ENCODE measurements around the gene SCAMP5. TPM values are rescaled to one million over a fixed set of nuclear protein-coding genes. Genes with fewer than 3 reads are reported as not detected.

The SCAMP5 gene
- total RNA-seq, 2 experiments from 2014 or later = 0.65 to 1.1 TPM

DNA sequence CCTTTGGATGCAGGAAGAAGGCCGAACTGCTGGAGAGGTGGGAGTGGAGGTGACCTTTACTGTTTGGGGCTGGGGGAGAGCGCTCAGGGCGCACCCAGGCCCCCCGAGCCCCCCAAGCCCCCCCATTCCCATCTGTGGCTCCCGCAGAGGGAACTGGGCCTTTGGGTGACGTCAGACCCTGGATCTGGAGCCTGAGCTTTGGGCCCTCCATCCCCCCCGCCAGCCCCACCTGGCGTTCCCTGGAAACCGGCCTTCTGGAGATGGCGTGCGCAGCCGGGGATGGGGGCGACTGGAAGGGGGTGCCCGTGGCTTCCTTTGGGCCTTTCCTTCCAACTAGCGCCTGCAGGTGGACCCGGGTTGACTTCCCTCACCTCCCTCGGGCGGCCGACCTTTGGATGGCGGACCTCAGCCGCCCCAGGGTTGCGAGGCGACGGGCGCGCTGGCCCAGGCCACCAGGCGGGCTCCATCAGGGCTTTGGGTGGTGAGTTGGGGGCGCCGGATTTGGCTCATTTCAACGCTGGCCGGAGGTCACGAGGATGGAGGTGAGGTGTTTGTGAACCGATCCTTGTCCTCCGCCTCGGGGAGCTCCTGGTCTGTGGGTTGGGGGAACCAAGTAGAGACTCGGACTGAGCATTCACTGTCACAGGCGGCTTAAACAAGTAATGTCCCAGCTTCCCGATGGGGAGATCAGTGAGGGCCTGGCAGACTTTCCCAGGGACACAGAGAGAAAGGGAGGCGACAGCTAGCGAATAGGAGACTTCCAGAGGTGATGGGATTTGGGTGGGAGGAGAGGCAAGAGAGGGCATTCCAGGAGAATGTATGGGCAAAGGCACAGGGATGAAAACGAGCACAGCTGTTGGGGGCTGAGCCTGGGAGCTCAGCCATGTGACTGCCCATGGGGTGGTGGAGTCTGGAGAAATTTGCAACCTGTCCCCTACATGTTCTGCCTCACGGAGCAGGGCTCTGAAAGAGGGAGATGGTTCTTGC lies 709 bp downstream of the SCAMP5 start:
- intact Hi-C loops (cut with micrococcal nuclease) = no loop called here
- ATAC-seq (no peak), DNase-seq (no peak)
- H3K36me3 Mint-ChIP-seq (ENCODE audit: low read depth) = no peaks in the 10 kb centered on the region
- TF ChIP-seq, protein P1, sequence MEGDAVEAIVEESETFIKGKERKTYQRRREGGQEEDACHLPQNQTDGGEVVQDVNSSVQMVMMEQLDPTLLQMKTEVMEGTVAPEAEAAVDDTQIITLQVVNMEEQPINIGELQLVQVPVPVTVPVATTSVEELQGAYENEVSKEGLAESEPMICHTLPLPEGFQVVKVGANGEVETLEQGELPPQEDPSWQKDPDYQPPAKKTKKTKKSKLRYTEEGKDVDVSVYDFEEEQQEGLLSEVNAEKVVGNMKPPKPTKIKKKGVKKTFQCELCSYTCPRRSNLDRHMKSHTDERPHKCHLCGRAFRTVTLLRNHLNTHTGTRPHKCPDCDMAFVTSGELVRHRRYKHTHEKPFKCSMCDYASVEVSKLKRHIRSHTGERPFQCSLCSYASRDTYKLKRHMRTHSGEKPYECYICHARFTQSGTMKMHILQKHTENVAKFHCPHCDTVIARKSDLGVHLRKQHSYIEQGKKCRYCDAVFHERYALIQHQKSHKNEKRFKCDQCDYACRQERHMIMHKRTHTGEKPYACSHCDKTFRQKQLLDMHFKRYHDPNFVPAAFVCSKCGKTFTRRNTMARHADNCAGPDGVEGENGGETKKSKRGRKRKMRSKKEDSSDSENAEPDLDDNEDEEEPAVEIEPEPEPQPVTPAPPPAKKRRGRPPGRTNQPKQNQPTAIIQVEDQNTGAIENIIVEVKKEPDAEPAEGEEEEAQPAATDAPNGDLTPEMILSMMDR (IDR thresholded peaks at IDR 0.05) = no peak
- H3K4me1 Mint-ChIP-seq (ENCODE audit: low read depth) = peaks cover 10% of the 10 kb centered on the region
- H3K4me3 Mint-ChIP-seq = peak overlapping the region; percentile 68
- peaks cover 40% of the 10 kb centered on the region for H3K27me3 Mint-ChIP-seq
- CTCF ChIA-PET = interaction anchor here (0.7 to 1.2 kb wide), 2 partner anchors 39 to 46 kb away, joined by 3 read pairs; no protein-coding TSS in a partner anchor
- POLR2A ChIA-PET = interaction anchor here (1.2 to 2.2 kb wide), 4 partner anchors 27 to 45 kb away, joined by 3 to 7 read pairs (median 4); partner anchors contain the start of genes PPCDC and RPP25
- H3K9me3 Mint-ChIP-seq = no peaks in the 10 kb centered on the region
- no peak overlapping the region for H3K27ac Mint-ChIP-seq

DNA sequence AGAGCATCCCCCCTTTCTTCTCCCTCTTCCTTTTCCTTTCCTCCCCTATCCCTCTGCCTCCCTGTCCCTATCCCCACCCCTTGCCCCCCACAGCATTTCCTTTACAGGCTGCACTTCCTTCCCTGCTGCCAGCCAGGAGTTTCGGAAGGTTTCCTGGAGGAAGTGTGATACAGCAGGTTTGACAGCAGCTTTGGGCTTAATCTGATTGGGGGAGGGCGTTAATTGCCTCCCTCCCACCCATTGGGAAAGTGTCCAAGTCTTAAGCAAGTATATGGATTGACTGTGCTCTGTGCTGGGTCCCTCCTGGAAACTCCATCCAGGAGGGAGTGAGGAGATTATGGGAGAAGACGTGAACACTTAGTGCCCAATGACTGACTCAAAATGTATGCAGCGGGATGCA lies 1.8 kb downstream of the SCAMP5 start:
- CTCF ChIA-PET = no interaction called here
- Mint-ChIP-seq H3K4me3 (no peak overlapping the region), H3K27ac (no peak overlapping the region), H3K36me3 (ENCODE audit: low read depth) (no peaks in the 10 kb centered on the region), H3K4me1 (ENCODE audit: low read depth) (peaks cover 10% of the 10 kb centered on the region), H3K9me3 (no peaks in the 10 kb centered on the region), H3K27me3 (peaks cover 40% of the 10 kb centered on the region)
- TF ChIP-seq, protein P1 (IDR thresholded peaks at IDR 0.05) = no peak
- POLR2A ChIA-PET = no interaction called here
- intact Hi-C loops (cut with micrococcal nuclease) = no loop called here
- ATAC-seq (no peak), DNase-seq (no peak)

DNA sequence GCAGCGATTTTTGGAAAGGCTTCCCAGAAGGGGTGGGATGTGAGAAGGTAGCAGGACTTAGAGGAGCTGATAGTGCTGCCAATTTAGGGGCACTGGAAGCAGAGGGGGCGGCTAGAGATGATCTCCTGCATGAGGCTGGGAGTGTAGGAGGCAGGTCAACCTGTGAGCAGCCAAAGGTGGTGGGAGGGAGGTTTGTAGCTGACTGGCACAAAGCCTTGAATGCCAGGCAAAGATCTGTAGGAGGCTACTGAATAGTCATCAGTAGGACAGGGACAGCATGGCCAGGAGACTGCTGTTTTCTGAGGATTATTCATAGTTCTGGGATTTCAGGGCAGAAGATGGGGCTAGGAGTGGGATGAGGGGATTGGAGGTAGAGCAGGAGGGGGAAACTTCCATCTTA lies 2.2 kb downstream of the SCAMP5 start:
- Mint-ChIP-seq H3K4me1 (ENCODE audit: low read depth) (peaks cover 10% of the 10 kb centered on the region), H3K27ac (no peak overlapping the region), H3K9me3 (no peaks in the 10 kb centered on the region), H3K4me3 (no peak overlapping the region), H3K36me3 (ENCODE audit: low read depth) (no peaks in the 10 kb centered on the region), H3K27me3 (peaks cover 39% of the 10 kb centered on the region)
- ATAC-seq (no peak), DNase-seq (no peak)
- ChIA-PET POLR2A (no interaction called here), CTCF (no interaction called here)
- intact Hi-C loops (cut with micrococcal nuclease) = no loop called here
- TF ChIP-seq, protein P1 (IDR thresholded peaks at IDR 0.05) = no peak

DNA sequence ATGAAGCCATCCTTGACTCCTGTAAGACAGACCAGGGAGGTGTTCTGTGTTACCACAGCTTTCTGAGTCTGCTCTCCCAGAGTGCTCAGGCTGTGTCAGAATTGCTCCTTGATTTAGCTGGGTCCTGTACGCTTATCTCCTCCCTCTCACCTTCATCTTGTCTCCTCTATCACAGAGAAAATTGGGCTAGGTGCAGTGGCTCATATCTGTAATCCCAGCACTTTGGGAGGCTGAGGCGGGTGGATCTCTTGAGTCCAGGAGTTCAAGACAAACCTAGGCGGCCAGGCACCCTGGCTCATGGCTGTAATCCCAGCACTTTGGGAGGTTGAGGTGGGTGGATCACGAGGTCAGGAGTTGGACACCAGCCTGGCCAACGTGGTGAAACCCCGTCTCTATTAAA lies 5.9 kb downstream of the SCAMP5 start:
- ATAC-seq (no peak), DNase-seq (no peak)
- intact Hi-C loops (cut with micrococcal nuclease) = no loop called here
- CTCF ChIA-PET = interaction anchor here (0.7 kb wide), 1 partner anchor 26 kb away, joined by 3 read pairs; no protein-coding TSS in a partner anchor
- peaks cover 2% of the 10 kb centered on the region for H3K4me1 Mint-ChIP-seq (ENCODE audit: low read depth)
- H3K9me3 Mint-ChIP-seq = no peaks in the 10 kb centered on the region
- POLR2A ChIA-PET = no interaction called here
- H3K27me3 Mint-ChIP-seq = peaks cover 25% of the 10 kb centered on the region
- no peaks in the 10 kb centered on the region for H3K36me3 Mint-ChIP-seq (ENCODE audit: low read depth)
- TF ChIP-seq, protein P1 (IDR thresholded peaks at IDR 0.05) = no peak
- H3K4me3 Mint-ChIP-seq = no peak overlapping the region
- no peak overlapping the region for H3K27ac Mint-ChIP-seq

DNA sequence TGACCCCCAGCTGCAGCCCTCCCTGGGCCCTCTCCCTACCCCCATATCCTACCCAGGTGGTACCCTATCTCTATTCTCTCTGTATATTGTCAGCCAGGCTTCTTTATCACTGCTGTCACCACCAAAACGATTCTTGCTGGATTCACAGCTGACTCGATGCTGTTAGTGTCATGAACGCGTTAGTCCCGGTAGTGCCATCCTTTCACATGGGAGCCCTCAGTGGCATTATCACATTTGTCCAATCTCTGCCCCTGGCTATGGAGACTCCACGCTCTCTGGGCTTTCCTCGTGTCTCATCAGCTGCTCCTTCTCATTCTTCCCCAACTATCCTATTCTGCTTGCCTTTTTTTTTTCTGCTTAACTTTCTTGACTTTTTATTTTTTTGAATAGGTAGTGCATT lies 7.0 kb downstream of the SCAMP5 start:
- Mint-ChIP-seq H3K4me3 (no peak overlapping the region), H3K9me3 (no peaks in the 10 kb centered on the region), H3K27ac (no peak overlapping the region), H3K27me3 (peaks cover 15% of the 10 kb centered on the region), H3K4me1 (ENCODE audit: low read depth) (no peaks in the 10 kb centered on the region), H3K36me3 (ENCODE audit: low read depth) (no peaks in the 10 kb centered on the region)
- DNase-seq = no peak
- TF ChIP-seq, protein P1 (IDR thresholded peaks at IDR 0.05) = no peak
- intact Hi-C loops (cut with micrococcal nuclease) = no loop called here
- CTCF ChIA-PET = no interaction called here
- POLR2A ChIA-PET = no interaction called here
- no peak for ATAC-seq
